ENCODE measurements around the gene GCSAML.

Gene GCSAML

DNA sequence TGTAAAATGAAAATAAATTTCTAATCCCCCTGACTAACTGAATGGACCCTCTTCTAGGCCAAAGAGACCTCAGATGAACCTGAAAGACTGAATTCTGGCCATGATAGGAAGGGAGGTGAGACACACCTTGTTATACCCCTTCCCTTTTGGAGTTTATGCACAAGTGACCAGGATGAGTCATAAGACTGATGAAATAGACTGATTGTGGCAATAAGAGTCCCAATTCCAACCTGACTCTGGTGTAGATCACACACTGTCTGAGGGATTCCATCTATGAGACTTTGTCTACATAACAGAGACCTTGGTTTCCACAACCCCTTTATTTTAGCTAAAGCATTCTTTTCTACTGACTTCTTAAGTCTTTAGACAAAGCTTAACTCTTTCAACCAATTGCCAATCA is 25.7 kb downstream of the GCSAML start:
- DNase-seq, result no peak

DNA sequence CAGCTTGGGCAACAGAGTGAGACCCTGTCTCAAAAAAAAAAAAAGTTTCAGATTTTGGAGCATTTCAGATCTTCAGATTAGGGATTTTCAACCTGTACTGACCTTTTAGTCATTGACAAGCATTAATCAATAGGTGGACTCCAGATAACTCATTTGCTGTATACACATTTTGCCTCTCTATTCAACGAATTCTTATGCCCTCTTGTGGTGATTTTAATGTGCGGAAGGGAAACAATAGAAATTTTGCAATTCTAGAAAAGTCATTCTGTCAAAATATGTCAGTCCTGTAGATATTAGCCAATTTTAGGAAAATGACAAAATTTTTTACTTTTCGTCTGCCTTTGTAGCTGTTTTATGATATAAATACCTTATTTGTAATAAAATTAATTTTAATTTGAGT is 27.6 kb downstream of the GCSAML start:
- DNase-seq, result no peak

DNA sequence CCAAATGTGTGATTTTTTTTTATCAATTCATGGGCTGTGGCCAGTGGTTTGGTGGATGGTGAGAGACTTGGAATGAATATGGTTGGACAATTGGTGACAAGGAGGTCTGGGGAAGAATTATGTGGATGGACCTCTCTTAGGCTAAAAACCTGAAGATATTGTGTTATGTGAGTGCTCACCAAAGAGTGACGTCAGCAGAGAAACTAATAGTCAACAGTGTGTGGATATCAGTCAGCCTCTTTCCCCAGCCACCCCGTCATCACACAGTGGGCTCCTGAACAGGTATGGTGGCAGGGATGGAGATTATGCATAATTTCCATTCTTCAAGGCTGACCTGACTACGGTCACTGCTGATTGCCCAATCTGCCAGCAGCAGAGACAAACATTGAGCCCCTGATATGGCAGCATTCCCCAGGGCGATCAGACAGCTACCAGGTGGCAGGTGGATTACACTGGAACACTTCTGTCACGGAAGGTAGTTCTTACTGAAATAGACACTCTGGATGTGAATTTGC is 30.1 kb downstream of the GCSAML start:
- no peak for DNase-seq

DNA sequence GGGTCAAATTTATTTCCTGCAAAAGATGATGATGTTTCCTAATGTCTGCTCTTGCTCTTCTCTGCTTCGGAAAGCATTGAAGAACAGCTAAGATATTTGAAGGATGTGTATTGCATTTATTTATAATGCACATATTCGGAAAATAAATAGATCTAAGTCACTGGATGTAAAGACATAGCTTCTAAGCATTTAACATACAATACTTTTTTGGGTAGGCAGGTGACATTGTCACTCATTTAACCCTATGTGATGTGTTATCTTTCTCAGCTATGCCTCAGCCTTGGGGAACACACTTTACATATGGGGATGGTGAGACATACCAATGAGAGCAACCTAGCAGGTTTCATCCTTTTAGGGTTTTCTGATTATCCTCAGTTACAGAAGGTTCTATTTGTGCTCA is 39.1 kb downstream of the GCSAML start, which contains the start of gene OR2G2:
Gene OR2G2, plus strand, starts transcription at position 301 of the 400 bp plus-strand sequence. Its CDS starts 0 bp downstream, at position 301.
- no peak for DNase-seq

DNA sequence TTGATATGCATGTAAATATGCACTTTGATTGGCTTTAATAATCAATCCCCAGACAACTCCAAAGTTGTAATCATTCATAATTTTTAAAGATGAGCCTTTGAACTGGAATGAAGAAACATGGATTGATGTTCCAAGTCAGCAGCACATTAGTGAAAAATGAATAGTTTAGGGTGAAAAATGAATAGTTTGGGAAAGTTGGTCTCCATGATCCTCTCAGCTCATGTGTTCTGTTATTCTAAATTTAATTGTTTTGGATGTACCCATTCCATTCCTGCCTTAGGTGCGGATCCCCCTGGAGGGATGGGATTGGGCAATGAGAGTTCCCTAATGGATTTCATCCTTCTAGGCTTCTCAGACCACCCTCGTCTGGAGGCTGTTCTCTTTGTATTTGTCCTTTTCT is 56.4 kb downstream of the GCSAML start, which contains the start of gene OR2G3:
Gene OR2G3, plus strand, starts transcription at position 301 of the 400 bp plus-strand sequence. Its CDS starts 0 bp downstream, at position 301.
- DNase-seq, result no peak

DNA sequence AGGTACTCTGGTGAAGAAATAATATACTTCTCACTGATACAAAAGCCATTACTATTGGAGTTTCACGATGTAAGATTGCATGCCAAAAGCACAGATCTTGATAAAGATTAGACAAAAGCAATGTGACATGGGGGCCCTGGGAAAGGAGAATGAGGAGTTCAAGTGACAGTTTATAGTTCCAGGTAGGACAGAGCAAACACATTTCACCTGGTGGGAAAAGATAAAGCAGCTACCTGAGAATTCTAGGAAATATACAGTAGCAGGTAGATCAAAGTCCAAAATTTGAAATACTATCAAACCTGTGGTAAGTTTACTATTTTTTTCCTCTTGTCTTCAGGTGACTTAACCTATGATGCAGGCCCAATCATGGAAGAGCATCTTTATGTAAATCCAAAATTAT is 64.5 kb downstream of the GCSAML start:
- no peak for DNase-seq

DNA sequence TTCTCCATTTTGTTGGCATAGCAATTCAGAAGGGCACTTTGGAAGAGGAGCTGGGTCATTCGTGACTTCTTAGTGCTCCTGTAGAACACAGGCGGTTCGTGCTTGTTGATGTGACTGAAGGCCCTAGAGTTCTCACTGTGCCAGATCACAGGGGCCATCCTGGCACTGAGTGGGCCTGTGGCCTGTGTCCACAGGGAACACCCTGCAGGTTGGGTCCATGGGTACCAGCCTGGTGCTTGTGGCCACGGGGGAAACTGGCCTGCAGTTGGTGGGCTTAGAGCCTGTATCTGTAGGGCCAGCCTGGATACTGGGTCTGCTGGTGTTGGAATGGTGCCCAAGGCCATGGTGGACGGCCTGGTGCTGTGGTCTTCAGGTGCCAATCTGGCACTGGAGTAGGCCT is 65.7 kb downstream of the GCSAML start:
- DNase-seq, result no peak
